ENCODE measurements around the gene NOD1.

NOD1 gene

DNA sequence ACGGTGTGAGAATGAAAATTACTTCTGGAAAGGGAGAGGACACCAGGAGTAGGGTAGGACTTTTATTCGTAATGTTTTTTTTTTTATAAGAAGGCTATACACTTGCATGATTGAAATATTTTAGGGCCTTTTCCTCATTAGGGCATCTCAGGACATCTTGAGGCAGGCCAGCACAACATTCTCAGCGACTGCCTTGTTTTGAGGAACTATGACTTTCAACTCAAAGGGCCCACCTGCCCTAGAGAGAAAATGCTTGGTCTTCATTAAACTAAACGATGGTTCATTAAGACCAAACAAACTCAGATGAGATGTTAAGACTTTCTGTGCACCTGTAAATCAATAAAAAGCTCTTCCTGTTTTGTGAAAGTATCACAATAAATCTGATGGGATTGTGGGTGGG lies 11.3 kb downstream of the NOD1 start:
- TF ChIP-seq ZFX (IDR thresholded peaks at IDR 0.05), result no peak
- TF ChIP-seq, protein P1, sequence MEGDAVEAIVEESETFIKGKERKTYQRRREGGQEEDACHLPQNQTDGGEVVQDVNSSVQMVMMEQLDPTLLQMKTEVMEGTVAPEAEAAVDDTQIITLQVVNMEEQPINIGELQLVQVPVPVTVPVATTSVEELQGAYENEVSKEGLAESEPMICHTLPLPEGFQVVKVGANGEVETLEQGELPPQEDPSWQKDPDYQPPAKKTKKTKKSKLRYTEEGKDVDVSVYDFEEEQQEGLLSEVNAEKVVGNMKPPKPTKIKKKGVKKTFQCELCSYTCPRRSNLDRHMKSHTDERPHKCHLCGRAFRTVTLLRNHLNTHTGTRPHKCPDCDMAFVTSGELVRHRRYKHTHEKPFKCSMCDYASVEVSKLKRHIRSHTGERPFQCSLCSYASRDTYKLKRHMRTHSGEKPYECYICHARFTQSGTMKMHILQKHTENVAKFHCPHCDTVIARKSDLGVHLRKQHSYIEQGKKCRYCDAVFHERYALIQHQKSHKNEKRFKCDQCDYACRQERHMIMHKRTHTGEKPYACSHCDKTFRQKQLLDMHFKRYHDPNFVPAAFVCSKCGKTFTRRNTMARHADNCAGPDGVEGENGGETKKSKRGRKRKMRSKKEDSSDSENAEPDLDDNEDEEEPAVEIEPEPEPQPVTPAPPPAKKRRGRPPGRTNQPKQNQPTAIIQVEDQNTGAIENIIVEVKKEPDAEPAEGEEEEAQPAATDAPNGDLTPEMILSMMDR (conservative IDR thresholded peaks at IDR 0.05), result no peak
- H3K27ac ChIP-seq, result no peak overlapping the region

DNA sequence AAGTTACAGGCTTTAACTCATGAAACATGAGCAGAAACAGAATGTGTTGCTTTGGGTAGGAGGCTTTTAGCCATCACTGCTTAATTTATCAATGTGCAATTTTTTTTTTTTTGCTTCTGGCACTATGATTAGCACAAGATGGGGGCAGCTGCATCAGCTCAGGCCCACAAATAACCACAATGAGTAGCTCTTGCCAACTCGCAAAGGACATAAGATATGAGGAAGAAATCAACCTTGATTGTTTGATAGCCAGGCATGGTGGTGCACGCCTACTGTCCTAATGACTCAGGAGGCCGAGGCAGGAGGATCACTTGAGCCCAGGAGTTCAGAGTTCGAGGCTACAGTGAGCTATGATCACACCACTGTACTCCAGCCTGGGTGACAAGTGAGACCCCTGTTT lies 12.3 kb downstream of the NOD1 start:
- H3K27ac ChIP-seq, result no peak overlapping the region
- no peak for TF ChIP-seq ZFX (IDR thresholded peaks at IDR 0.05)
- TF ChIP-seq, protein P1 (conservative IDR thresholded peaks at IDR 0.05), result no peak

DNA sequence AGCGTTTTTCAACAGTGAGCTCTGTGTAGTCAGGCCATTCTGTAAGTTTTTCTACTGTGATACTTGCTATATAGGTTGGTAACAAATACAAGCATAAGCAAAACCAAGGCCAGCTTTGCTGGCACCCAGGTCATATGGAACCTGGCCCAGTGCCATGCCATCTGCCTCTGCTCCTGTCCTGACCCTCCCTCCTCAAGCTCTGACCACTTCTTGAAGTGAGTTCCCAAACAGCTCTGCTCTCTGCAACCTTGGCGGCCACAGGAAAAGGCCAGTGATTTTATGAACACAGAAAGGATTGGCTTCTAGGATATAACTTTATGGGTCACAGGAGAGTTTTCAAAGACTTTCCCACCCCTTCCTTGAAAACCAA lies 12.8 kb downstream of the NOD1 start:
- H3K27ac ChIP-seq, result no peak overlapping the region
- TF ChIP-seq, protein P1 (conservative IDR thresholded peaks at IDR 0.05), result no peak
- no peak for TF ChIP-seq ZFX (IDR thresholded peaks at IDR 0.05)

DNA sequence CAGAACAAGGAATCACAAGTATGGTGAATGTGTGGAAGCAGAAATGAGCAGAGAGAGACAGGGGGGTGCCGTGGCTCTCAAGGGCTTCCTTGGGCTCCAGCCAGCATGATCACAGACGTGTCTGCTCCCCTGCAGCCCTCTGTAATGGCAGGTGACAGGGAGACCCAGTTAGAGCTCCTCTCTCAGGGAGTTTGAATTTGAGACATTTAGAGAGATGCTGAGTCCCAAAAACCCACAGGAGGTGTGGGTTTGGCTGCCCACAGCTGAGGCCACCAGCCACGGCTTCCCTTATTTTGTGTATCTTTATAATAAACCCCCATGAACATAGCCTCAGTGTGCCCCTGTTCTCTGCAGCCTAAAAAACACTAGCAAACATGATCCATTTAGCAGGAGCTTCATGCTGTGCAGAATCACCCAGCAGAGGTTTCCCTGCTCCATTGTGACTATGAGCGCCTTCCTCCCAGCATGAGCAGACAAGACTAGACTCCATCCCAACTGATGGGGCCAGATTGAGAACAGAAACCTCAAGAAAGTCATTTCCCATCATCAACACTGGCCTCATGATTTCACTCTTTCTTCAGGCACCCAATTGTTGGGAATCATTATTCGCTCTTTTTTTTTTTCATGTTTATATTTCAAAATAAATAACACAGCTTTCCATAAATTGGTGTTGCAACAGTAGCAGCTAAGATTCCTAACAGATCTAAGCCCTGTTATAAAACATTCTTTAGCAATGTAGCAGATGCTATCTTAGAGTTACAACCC lies 13.4 kb downstream of the NOD1 start:
- TF ChIP-seq, protein P1 (conservative IDR thresholded peaks at IDR 0.05), result no peak
- no peak for TF ChIP-seq ZFX (IDR thresholded peaks at IDR 0.05)
- no peak overlapping the region for H3K27ac ChIP-seq

DNA sequence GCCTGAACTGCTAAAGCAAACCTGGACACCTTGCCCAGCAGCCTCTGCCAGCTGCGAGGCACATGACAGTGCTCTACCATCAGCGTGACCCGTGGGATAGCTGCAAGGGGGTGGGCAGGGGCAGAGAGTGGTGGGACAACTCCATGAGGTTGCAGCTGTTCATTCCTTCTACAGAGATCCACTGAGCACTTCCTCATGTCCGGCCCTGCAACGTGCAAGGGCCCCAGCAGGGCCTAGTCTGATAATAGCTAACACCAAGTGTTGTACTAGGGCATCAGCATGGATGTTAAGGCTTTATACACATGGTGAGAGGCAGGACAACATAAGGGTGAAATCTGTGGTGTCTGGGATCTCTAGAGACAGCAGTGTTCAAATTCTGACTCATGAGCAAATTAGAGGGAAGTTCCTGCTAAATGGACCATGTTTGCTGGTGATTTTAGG lies 14.3 kb downstream of the NOD1 start:
- TF ChIP-seq, protein P1 (conservative IDR thresholded peaks at IDR 0.05), result no peak
- no peak for TF ChIP-seq ZFX (IDR thresholded peaks at IDR 0.05)
- no peak overlapping the region for H3K27ac ChIP-seq

DNA sequence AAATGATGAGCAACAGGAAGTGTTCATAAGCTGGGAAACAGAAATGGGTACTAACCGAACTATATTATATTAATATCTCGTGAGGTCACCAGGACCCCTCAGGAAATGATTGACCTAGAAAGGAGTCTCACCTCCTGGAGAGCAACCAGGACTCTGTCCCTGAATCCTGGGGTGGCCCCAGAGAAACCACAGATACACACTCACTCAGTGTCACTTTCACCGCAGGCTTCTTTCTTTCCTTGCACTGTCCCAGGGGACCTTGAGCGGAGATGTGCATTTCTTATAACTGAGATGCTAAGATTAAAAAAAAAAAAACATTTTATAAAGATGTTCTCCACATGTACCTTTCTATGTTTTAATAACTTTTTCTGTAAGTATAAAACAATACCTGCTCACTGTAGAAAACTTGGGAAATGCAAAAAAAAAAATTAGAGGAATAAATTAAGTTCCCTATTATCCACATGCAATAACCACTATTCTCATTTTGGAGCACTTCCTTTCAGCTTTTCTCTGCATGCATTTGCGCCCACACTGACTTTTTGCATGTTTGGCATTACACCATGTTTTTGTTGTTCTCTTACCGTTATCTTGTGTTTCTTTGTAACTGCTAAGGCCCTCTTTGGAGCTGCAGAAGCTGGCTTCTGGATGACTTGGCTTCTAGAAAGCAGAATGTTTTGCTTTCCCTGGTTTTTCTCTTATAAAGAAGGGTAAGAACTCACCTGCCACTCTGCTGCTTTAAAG lies 15.0 kb downstream of the NOD1 start:
- no peak overlapping the region for H3K27ac ChIP-seq
- TF ChIP-seq, protein P1 (conservative IDR thresholded peaks at IDR 0.05), result no peak
- no peak for TF ChIP-seq ZFX (IDR thresholded peaks at IDR 0.05)

DNA sequence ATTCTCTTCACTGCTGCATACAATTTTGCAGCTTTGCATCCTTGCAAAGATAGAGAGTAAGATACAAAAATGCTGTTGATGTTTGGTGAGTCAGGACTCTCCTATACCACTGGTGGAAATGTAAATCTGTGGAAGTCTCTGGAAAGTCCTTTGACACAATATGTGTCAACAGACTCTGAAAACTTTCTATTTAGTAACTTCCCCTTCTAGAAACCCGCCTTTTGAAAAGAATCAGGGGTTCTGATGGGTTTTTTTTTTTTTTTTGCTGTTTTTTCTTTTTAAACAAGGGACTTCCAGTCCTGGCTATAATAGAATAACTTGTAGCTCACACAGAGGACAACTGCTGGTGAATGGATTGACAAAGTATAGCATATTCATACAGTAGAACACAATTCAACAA lies 16.4 kb downstream of the NOD1 start:
- no peak for TF ChIP-seq ZFX (IDR thresholded peaks at IDR 0.05)
- TF ChIP-seq, protein P1 (conservative IDR thresholded peaks at IDR 0.05), result no peak
- no peak overlapping the region for H3K27ac ChIP-seq
